MM.1S (cell line): ENCODE data around the gene TSG101.

Experiments
- DNase-seq: peaks from one replicate; pipeline ENCODE4 v3.0.0-alpha.2; 2015
- H2AFZ ChIP-seq: fragments of 300-600 bp; sonication (generic); 2 replicates; pipeline ENCODE4 v1.6.0; 2016; ENCODE audit warnings: antibody characterized with exemption, low read length
- H3F3A ChIP-seq: fragments of 300-600 bp; sonication (generic); 2 replicates; pipeline ENCODE4 v1.6.1; 2016; ENCODE audit warnings: mild to moderate bottlenecking, antibody characterized with exemption, low read length, moderate library complexity, mixed read lengths; ENCODE audit not compliant: insufficient read depth
- H3K27ac ChIP-seq: fragments of 300-600 bp; sonication (generic); 2 replicates; pipeline ENCODE4 v1.5.1; 2016; ENCODE audit warnings: mild to moderate bottlenecking, low read length
- H3K27me3 ChIP-seq: fragments of 300-600 bp; sonication (generic); replicated peaks from 2 replicates; pipeline ENCODE4 v1.6.0; 2016; ENCODE audit warnings: low read length; ENCODE audit not compliant: insufficient read depth
- H3K36me3 ChIP-seq: fragments of 300-600 bp; sonication (generic); replicated peaks from 2 replicates; pipeline ENCODE4 v1.6.1; 2016; ENCODE audit warnings: mild to moderate bottlenecking, low read length, mixed read lengths; ENCODE audit not compliant: insufficient read depth
- H3K4me1 ChIP-seq: fragments of 300-600 bp; sonication (generic); 2 replicates; pipeline ENCODE4 v1.6.1; 2016; ENCODE audit warnings: low read length, mixed read lengths
- H3K4me2 ChIP-seq: fragments of 300-600 bp; sonication (generic); 2 replicates; pipeline ENCODE4 v1.6.0; 2016; ENCODE audit warnings: low read depth, low read length
- H3K4me3 ChIP-seq: fragments of 300-600 bp; sonication (generic); 2 replicates; pipeline ENCODE4 v1.5.1; 2016; ENCODE audit warnings: low read length, mixed read lengths
- H3K79me2 ChIP-seq: fragments of 300-600 bp; sonication (generic); 2 replicates; pipeline ENCODE4 v1.6.1; 2016; ENCODE audit warnings: mixed run types, low read length, mixed read lengths
- H3K9ac ChIP-seq: fragments of 300-600 bp; sonication (generic); 2 replicates; pipeline ENCODE4 v1.6.1; 2016; ENCODE audit warnings: low read length, mixed read lengths
- H3K9me2 ChIP-seq: fragments of 300-600 bp; sonication (generic); replicated peaks from 2 replicates; pipeline ENCODE4 v1.6.1; 2016; ENCODE audit warnings: mild to moderate bottlenecking, low read length, mixed read lengths; ENCODE audit not compliant: insufficient read depth
- H3K9me3 ChIP-seq: fragments of 300-600 bp; sonication (generic); replicated peaks from 2 replicates; pipeline ENCODE4 v1.6.1; 2016; ENCODE audit warnings: mild to moderate bottlenecking, low read length, mixed read lengths; ENCODE audit not compliant: insufficient read depth
- H4K20me1 ChIP-seq: fragments of 300-600 bp; sonication (generic); 2 replicates; pipeline ENCODE4 v1.6.1; 2016; ENCODE audit warnings: mild to moderate bottlenecking, low read length, moderate library complexity, mixed read lengths; ENCODE audit not compliant: insufficient read depth
- CTCF ChIP-seq: fragments of 300-600 bp; sonication (generic); IDR thresholded peaks from 2 replicates; pipeline ENCODE4 v1.5.1; 2016; ENCODE audit warnings: antibody characterized with exemption, low read length, mixed read lengths
- EZH2 ChIP-seq: fragments of 300-600 bp; sonication (generic); optimal IDR thresholded peaks from 2 replicates; pipeline ENCODE3; 2017; ENCODE audit warnings: low read depth, mild to moderate bottlenecking, antibody characterized with exemption, low read length, mixed read lengths
- EZH2phosphoT487 ChIP-seq: fragments of 300-600 bp; sonication (generic); IDR thresholded peaks from 2 replicates; pipeline ENCODE4 v1.6.1; 2018; ENCODE audit warnings: antibody characterized with exemption, low read length

TSG101 gene

GRCh38 chr11:18523084-18523483 is 3.7 kb downstream of the TSG101 start:
- Histone ChIP-seq H3K36me3 (no peaks in the 10 kb centered on the region), H3K27me3 (no peaks in the 10 kb centered on the region), H3K79me2 (peaks cover 70% of the 10 kb centered on the region), H2AFZ (no peak overlapping the region), H3K9me3 (no peaks in the 10 kb centered on the region), H3K27ac (no peak overlapping the region), H3K4me3 (no peak overlapping the region), H3K4me2 (no peak overlapping the region), H4K20me1 (no peaks in the 10 kb centered on the region), H3K9ac (no peak overlapping the region), H3K4me1 (peaks cover 7% of the 10 kb centered on the region), H3F3A (peaks cover 16% of the 10 kb centered on the region; the same call in 1 of the 2 replicates), H3K9me2 (no peaks in the 10 kb centered on the region)
- TF ChIP-seq EZH2phosphoT487 (no peak), CTCF (no peak), EZH2 (no peak)
- DNase-seq: no peak

- no peak for DNase-seq
- Histone ChIP-seq H3K27ac (no peak overlapping the region), H3K4me3 (no peak overlapping the region), H3K4me1 (peaks cover 1% of the 10 kb centered on the region; the same call in 1 of the 2 replicates), H3F3A (peaks cover 13% of the 10 kb centered on the region; the same call in 1 of the 2 replicates), H4K20me1 (no peaks in the 10 kb centered on the region), H3K4me2 (no peak overlapping the region), H3K36me3 (no peaks in the 10 kb centered on the region), H3K9me3 (no peaks in the 10 kb centered on the region), H2AFZ (no peak overlapping the region), H3K79me2 (peaks cover 64% of the 10 kb centered on the region), H3K9me2 (no peaks in the 10 kb centered on the region), H3K9ac (no peak overlapping the region), H3K27me3 (no peaks in the 10 kb centered on the region)
- TF ChIP-seq EZH2phosphoT487 (no peak), CTCF (peak; percentile 9; the same call in 1 of the 2 replicates)
Measured at GRCh38 chr11:18522388-18522787, 4.4 kb downstream of the TSG101 start.

- no peaks in the 10 kb centered on the region for H3K9me3 ChIP-seq
- H4K20me1 ChIP-seq: no peaks in the 10 kb centered on the region
- no peak overlapping the region for H2AFZ ChIP-seq
- no peak overlapping the region for H3K27ac ChIP-seq
- no peak overlapping the region for H3K9ac ChIP-seq
- H3K79me2 ChIP-seq: peaks cover 53% of the 10 kb centered on the region
- no peak overlapping the region for H3K4me2 ChIP-seq
- no peak overlapping the region for H3K4me3 ChIP-seq
- DNase-seq: no peak
- H3K36me3 ChIP-seq: no peaks in the 10 kb centered on the region
- no peaks in the 10 kb centered on the region for H3K27me3 ChIP-seq
- H3K9me2 ChIP-seq: no peaks in the 10 kb centered on the region
- H3K4me1 ChIP-seq: no peaks in the 10 kb centered on the region
- peaks cover 1% of the 10 kb centered on the region; the same call in 1 of the 2 replicates for H3F3A ChIP-seq
- TF ChIP-seq CTCF (no peak), EZH2phosphoT487 (no peak), EZH2 (no peak)
Measured at GRCh38 chr11:18521122-18521521, 5.6 kb downstream of the TSG101 start.
